ENCODE data around the gene MRPS16. TPM values are rescaled to one million over a fixed set of nuclear protein-coding genes. Genes with fewer than 3 reads are reported as not detected.

Gene MRPS16
- polyA plus RNA-seq, 1 of the 3 experiments (the other 2 are of a cell fraction): 75.5 TPM

- TF ChIP-seq FOXJ3 (CRISPR knock-in tag; IDR thresholded peaks at IDR 0.05) (no peak), MXI1 (IDR thresholded peaks at IDR 0.05; ENCODE audit: low read depth, low read length) (no peak), ZBTB33 (IDR thresholded peaks at IDR 0.05; ENCODE audit: borderline replicate concordance, low read depth) (no peak), EZH2phosphoT487 (IDR thresholded peaks at IDR 0.05; ENCODE audit: borderline replicate concordance, low read depth) (no peak)
These were observed 10.6 kb upstream of the MRPS16 start (continued) for GRCh38 chr10:73262880-73263555.

- ChIA-PET POLR2A (no interaction called here), CTCF (interaction anchor here (2.5 kb wide), 1 partner anchor 385 kb away, joined by 10 read pairs; no protein-coding TSS in a partner anchor)
- H3K9me3 ChIP-seq: no peaks in the 10 kb centered on the region
- 20% methylated on average over 4 of the region's 4 CpGs for WGBS (ENCODE audit: low lambda C conversion rate)
- peaks cover 0 to 15% of the 10 kb centered on the region in 2 experiments; a peak in 2 of 4 replicates for H3K4me1 ChIP-seq (ENCODE audit: control insufficient read depth in 1 of 2, insufficient read depth in 2 of 2, low read depth in 1 of 2, low read length in 1 of 2)
- H3K27ac ChIP-seq (ENCODE audit: low read depth in 2 of 2, low read length in 1 of 2): peak overlapping the region in 1 of 2 experiments; percentile 49; a peak in 2 of 4 replicates
- TF ChIP-seq SMC3 (IDR thresholded peaks at IDR 0.05; ENCODE audit: low read depth, low read length): no peak
- no peak for TF ChIP-seq EZH2phosphoT487 (IDR thresholded peaks at IDR 0.05; ENCODE audit: borderline replicate concordance, low read depth)
- TF ChIP-seq CHD2 (IDR thresholded peaks at IDR 0.05; ENCODE audit: low read length, partially characterized antibody): no peak
- TF ChIP-seq MXI1 (IDR thresholded peaks at IDR 0.05; ENCODE audit: low read depth, low read length): no peak
- no peak for TF ChIP-seq FOXJ3 (CRISPR knock-in tag; IDR thresholded peaks at IDR 0.05)
- TF ChIP-seq RXRA (IDR thresholded peaks at IDR 0.05; ENCODE audit: borderline replicate concordance, low read depth): no peak
- TF ChIP-seq EP300 (IDR thresholded peaks at IDR 0.05; ENCODE audit: borderline replicate concordance in 1 of 2, low read depth in 1 of 2, low read length in 1 of 2): peak in 1 of 2 experiments; percentile 40; a peak in 1 of 4 replicates
- TF ChIP-seq PBX3 (IDR thresholded peaks at IDR 0.05): peak; percentile 91
- no peak for TF ChIP-seq CTCF (IDR thresholded peaks at IDR 0.05)
- TF ChIP-seq TCF12 (IDR thresholded peaks at IDR 0.05): peak; percentile 75
- no peak for TF ChIP-seq USF1 (IDR thresholded peaks at IDR 0.05; ENCODE audit: borderline replicate concordance, low read depth)
- TF ChIP-seq FOSL2 (IDR thresholded peaks at IDR 0.05; ENCODE audit: borderline replicate concordance, low read depth): peak; percentile 90
- TF ChIP-seq TAF1 (IDR thresholded peaks at IDR 0.05; ENCODE audit: borderline replicate concordance, low read depth, low read length): peak; percentile 48; the same call in 1 of the 2 replicates
- TF ChIP-seq SIN3A (IDR thresholded peaks at IDR 0.05; ENCODE audit: borderline replicate concordance, low read depth, low read length): 0 out of 2 replicates have a peak, but pooled peaks have one; percentile 71
- peak; percentile 34; the same call in 1 of the 2 replicates for TF ChIP-seq MAX (IDR thresholded peaks at IDR 0.05; ENCODE audit: low read depth)
- no peak for TF ChIP-seq FOXM1 (IDR thresholded peaks at IDR 0.05; ENCODE audit: low read depth)
- TF ChIP-seq JUND (IDR thresholded peaks at IDR 0.05): peak; percentile 90
- peak; percentile 27; the same call in 1 of the 2 replicates for TF ChIP-seq NFIC (IDR thresholded peaks at IDR 0.05; ENCODE audit: borderline replicate concordance)
- TF ChIP-seq ELF1 (IDR thresholded peaks at IDR 0.05): no peak
- TF ChIP-seq POLR2AphosphoS5 (IDR thresholded peaks at IDR 0.05; ENCODE audit: low read depth, low read length): peak; percentile 65; the same call in 1 of the 2 replicates
- H2AFZ ChIP-seq (ENCODE audit: low read depth): 0 out of 2 replicates have a peak overlapping the region, but pooled peaks have one; percentile 10
- H3K9me2 ChIP-seq: no peaks in the 10 kb centered on the region
- H4K20me1 ChIP-seq (ENCODE audit: insufficient read depth): no peaks in the 10 kb centered on the region
- H3K36me3 ChIP-seq (replicated peaks in 1 of 2; ENCODE audit: control insufficient read depth in 1 of 2, insufficient read depth in 2 of 2, low read length in 1 of 2): no peaks in the 10 kb centered on the region
- H3K4me3 ChIP-seq (ENCODE audit: low read depth in 2 of 2, low read length in 1 of 2): no peak overlapping the region
- H3K9ac ChIP-seq: no peak overlapping the region
- peak overlapping the region; percentile 20; the same call in 1 of the 2 replicates for H3K4me2 ChIP-seq
- H3F3A ChIP-seq (replicated peaks; ENCODE audit: insufficient read depth): peaks cover 16% of the 10 kb centered on the region
- no peak for DNase-seq
- no peaks in the 10 kb centered on the region for H3K79me2 ChIP-seq (ENCODE audit: insufficient read depth)
- no peaks in the 10 kb centered on the region for H3K27me3 ChIP-seq (ENCODE audit: insufficient read depth)
These were observed 9.8 kb upstream of the MRPS16 start for GRCh38 chr10:73262105-73262730.

Measured in SK-N-SH (cell line).